DOHH2 (cell line): ENCODE measurements around the gene SHANK3.

Experiments
- H3F3A ChIP-seq: fragments of 200-600 bp; sonication (generic), shearing (Covaris generic); 2 replicates; pipeline ENCODE4 v1.6.0; 2016; ENCODE audit warnings: antibody characterized with exemption, mild to moderate bottlenecking; ENCODE audit not compliant: control insufficient read depth, insufficient read depth
- H3K27ac ChIP-seq: fragments of 200-600 bp; sonication (generic); 2 replicates; pipeline ENCODE4 v1.5.1; 2014; ENCODE audit warnings: low read depth, mild to moderate bottlenecking, low read length, moderate library complexity
- H3K27me3 ChIP-seq: fragments of 200-600 bp; sonication (generic); 2 replicates; pipeline ENCODE4 v1.6.1; 2014; ENCODE audit warnings: mild to moderate bottlenecking, low read length, mixed read lengths; ENCODE audit not compliant: control insufficient read depth
- H3K36me3 ChIP-seq: fragments of 200-600 bp; sonication (generic); 2 replicates; pipeline ENCODE4 v1.6.1; 2014; ENCODE audit warnings: mild to moderate bottlenecking, low read length, moderate library complexity, mixed read lengths; ENCODE audit not compliant: control insufficient read depth
- H3K4me1 ChIP-seq: fragments of 200-600 bp; sonication (generic); 2 replicates; pipeline ENCODE4 v1.6.1; 2014; ENCODE audit warnings: mild to moderate bottlenecking, low read length, mixed read lengths; ENCODE audit not compliant: control insufficient read depth
- H3K4me2 ChIP-seq: fragments of 200-600 bp; sonication (generic); 2 replicates; pipeline ENCODE4 v1.6.0; 2014; ENCODE audit warnings: mild to moderate bottlenecking, low read length, moderate library complexity
- H3K4me3 ChIP-seq: fragments of 200-600 bp; sonication (generic); 2 replicates; pipeline ENCODE4 v1.5.1; 2014; ENCODE audit warnings: mild to moderate bottlenecking, low read length, mixed read lengths
- H3K79me2 ChIP-seq: fragments of 200-600 bp; sonication (generic); 2 replicates; pipeline ENCODE4 v1.6.1; 2014; ENCODE audit warnings: mild to moderate bottlenecking, low read length, mixed read lengths; ENCODE audit not compliant: control insufficient read depth
- H3K9me2 ChIP-seq: fragments of 200-600 bp; sonication (generic); replicated peaks from 2 replicates; pipeline ENCODE4 v1.6.1; 2014; ENCODE audit warnings: mild to moderate bottlenecking, low read length, mixed read lengths; ENCODE audit not compliant: control insufficient read depth
- H3K9me3 ChIP-seq: fragments of 200-600 bp; sonication (generic); 2 replicates; pipeline ENCODE4 v1.6.1; 2014; ENCODE audit warnings: antibody characterized with exemption, low read length, mixed read lengths; ENCODE audit not compliant: control insufficient read depth, insufficient read depth
- H4K20me1 ChIP-seq: fragments of 200-600 bp; sonication (generic); 2 replicates; pipeline ENCODE4 v1.6.0; 2014; ENCODE audit warnings: low read depth, mild to moderate bottlenecking, antibody characterized with exemption, low read length, moderate library complexity; ENCODE audit not compliant: control insufficient read depth, insufficient read depth
- CTCF ChIP-seq: fragments of 200-600 bp; sonication (generic); IDR thresholded peaks from one replicate; pipeline ENCODE4 v1.5.1; 2014; ENCODE audit warnings: antibody characterized with exemption, mild to moderate bottlenecking, low read depth, low read length; ENCODE audit not compliant: poor library complexity, severe bottlenecking
- EZH2phosphoT487 ChIP-seq: fragments of 200-600 bp; sonication (generic); IDR thresholded peaks from 2 replicates; pipeline ENCODE4 v1.6.1; 2017; ENCODE audit warnings: borderline replicate concordance, mild to moderate bottlenecking, antibody characterized with exemption, low read length, moderate library complexity, mixed read lengths

Gene SHANK3

GRCh38 chr22:50675553-50676179, 3.0 kb downstream of the SHANK3 start:
- H3K4me1 ChIP-seq: no peaks in the 10 kb centered on the region
- peaks cover 10% of the 10 kb centered on the region for H3K27me3 ChIP-seq
- H3K27ac ChIP-seq: no peak overlapping the region
- H3K4me2 ChIP-seq: no peak overlapping the region
- no peaks in the 10 kb centered on the region for H3K79me2 ChIP-seq
- H3K9me3 ChIP-seq: peaks cover 16% of the 10 kb centered on the region
- H3F3A ChIP-seq: no peaks in the 10 kb centered on the region
- H3K36me3 ChIP-seq: no peaks in the 10 kb centered on the region
- no peak overlapping the region for H3K4me3 ChIP-seq
- no peaks in the 10 kb centered on the region for H3K9me2 ChIP-seq
- H4K20me1 ChIP-seq: no peaks in the 10 kb centered on the region
- TF ChIP-seq EZH2phosphoT487 (no peak), CTCF (no peak)

DNA sequence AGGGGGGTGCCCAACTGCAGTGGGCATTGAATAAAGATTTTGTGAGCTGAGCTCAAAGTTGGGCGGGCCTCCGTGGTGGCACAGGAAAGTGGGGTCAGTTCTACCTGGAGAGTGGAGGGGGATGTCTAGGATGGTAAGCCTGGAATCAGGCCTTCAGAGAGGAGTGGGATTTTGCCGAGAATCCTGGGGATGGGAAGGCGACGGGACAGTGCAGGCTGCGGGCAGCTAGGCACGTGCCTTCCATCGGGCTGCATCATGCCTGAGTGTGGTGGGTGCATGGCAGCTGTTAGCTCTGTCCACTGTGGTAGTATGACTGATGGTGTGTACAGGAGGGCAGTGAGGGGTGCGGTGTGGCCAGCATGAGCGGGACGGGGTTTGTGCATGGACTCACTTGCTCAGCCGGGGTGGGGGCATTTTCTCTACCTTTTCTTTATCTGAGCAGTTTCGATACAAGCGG, 3.6 kb downstream of the SHANK3 start:
- H3K27me3 ChIP-seq: peaks cover 8% of the 10 kb centered on the region
- H3K9me3 ChIP-seq: peaks cover 16% of the 10 kb centered on the region
- H4K20me1 ChIP-seq: no peaks in the 10 kb centered on the region
- H3K9me2 ChIP-seq: no peaks in the 10 kb centered on the region
- H3K4me3 ChIP-seq: no peak overlapping the region
- no peaks in the 10 kb centered on the region for H3K79me2 ChIP-seq
- no peaks in the 10 kb centered on the region for H3F3A ChIP-seq
- H3K27ac ChIP-seq: no peak overlapping the region
- TF ChIP-seq CTCF (no peak), EZH2phosphoT487 (no peak)
- no peak overlapping the region for H3K4me2 ChIP-seq
- no peaks in the 10 kb centered on the region for H3K4me1 ChIP-seq
- H3K36me3 ChIP-seq: no peaks in the 10 kb centered on the region

DNA sequence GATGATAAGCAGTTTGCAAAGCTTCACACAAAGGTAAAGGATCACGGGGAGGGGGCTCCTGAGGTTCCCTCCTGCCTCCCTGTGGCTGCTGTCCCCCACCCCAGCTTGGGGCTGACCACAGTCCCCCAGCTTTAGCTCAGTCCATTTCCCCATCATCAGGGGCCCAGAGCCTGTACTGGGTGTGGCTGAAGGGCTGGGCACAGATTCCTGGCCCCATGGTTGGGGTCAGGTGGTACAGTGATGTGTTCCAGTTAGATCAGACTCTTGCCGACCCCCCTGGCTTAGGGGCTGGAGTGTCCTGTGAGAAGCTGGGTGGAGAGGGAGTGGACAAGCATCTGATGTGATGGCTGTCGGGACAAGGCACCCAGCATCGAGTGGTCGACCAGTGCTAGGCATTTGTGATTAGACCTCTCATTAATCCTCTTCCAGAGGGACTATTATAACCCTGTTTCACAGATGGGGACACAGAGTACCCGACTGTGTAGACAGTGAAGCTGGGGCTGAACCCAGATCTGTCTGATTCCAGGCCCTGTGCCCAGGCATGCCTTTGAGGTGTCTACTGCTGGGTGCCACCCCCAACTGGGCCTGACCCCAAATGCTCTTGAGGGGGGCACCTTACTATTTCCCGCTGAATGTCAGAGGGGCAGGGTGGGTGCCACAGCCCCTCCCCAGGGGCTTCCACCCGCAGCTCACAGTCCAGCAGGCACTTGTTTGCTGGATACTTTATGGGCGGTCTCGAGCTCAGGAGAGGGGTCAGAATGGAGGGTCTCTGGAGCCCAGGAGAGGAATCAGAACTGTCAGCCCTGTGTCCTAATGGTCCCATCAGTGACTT, 4.3 kb downstream of the SHANK3 start:
- Histone ChIP-seq H3K9me3 (peaks cover 16% of the 10 kb centered on the region), H3K4me2 (no peak overlapping the region), H3K36me3 (no peaks in the 10 kb centered on the region), H3K27me3 (peaks cover 4% of the 10 kb centered on the region), H3K4me1 (no peaks in the 10 kb centered on the region), H3K79me2 (no peaks in the 10 kb centered on the region), H3F3A (no peaks in the 10 kb centered on the region), H3K4me3 (no peak overlapping the region), H3K9me2 (no peaks in the 10 kb centered on the region), H3K27ac (no peak overlapping the region), H4K20me1 (no peaks in the 10 kb centered on the region)
- TF ChIP-seq CTCF (no peak), EZH2phosphoT487 (no peak)
